Effector CD8-positive, alpha-beta T cell (primary cell): ENCODE measurements around the gene NDEL1.
"Not testable (repeated sequence)": the region's sequence is repeated elsewhere in the genome, so short reads cannot be mapped to it uniquely, and the experiment has no call there.

ENCODE experiments used
- DNase-seq: peaks from one replicate; lab custom pipeline; 2025; lab: John Stamatoyannopoulos, UW
- total RNA-seq, 4 experiments: gene quantifications; one replicate each; lab custom pipeline; 2026; lab: John Stamatoyannopoulos, UW

Gene NDEL1, protein sequence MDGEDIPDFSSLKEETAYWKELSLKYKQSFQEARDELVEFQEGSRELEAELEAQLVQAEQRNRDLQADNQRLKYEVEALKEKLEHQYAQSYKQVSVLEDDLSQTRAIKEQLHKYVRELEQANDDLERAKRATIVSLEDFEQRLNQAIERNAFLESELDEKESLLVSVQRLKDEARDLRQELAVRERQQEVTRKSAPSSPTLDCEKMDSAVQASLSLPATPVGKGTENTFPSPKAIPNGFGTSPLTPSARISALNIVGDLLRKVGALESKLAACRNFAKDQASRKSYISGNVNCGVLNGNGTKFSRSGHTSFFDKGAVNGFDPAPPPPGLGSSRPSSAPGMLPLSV
- total RNA-seq = 78.6 to 117 (median 97.7) reads per million in 4 experiments

DNA sequence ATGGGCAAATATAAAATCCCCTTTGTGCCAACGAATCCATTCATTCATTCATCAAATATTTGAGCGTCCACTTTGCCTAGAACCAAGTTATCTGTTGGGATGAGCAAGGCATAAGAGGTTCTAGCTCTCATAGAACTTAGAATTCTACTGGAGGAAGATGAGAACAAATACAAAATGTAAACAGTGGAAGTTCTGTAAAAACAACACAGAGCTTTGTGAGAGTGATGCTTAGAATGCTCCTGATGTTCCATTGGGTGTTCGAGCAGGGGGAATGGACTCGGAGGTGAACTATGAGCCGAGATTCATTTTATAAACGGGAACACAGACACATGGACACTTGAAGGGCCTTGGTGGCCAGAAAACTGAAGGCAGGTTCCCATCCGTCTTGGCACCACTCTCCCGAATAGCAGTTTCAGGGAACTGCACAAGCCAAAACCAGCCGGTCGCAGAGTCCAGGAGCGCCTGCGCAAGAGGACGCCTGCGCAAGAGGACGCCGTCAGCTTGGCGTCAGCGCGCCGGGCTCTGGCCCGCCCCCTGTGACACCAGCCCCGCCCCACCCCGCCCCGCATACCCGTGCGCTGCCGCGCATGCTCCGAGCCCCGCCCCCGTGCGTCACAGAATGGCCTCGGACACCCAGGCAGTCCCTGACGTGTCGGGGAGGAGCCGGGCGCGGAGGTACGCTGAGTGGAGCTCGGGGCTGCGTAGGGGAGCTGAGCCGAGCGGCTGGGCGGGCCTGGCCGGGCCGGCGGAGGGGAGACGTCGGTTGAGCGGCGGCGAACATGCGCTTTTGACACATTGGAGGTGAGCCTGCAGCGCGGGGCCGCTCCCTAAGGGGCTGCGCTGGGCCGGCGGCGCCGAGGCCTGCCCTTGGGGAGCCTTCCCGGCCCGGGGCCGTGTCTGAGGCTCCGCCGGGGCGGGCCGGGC, at the start of gene NDEL1:
Gene NDEL1 (plus strand): TSS at position 640 of the 924 bp plus-strand sequence. CDS start 8,388 bp downstream, outside the sequence.
- DNase-seq = peak; percentile 98

DNA sequence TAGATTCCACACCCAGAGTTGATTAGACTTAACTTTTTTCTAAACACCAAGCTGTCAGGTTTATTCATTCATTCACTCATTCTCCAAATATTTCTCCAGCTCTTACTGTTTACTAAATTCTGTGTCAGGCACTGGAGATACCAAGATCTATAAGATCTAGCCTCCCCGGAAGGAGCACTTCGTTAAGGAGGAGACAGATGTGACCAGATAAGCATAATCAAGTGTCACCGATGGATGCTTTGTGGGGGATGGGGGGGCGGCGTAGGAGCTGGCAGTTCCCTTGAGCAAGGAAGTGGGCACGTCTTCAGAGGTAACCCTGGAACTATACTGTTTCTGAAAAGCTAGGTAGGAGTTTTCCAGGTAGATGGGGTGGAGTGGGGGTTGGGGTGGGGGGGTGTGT, 48.8 kb upstream of the NDEL1 start:
- no peak for DNase-seq

DNA sequence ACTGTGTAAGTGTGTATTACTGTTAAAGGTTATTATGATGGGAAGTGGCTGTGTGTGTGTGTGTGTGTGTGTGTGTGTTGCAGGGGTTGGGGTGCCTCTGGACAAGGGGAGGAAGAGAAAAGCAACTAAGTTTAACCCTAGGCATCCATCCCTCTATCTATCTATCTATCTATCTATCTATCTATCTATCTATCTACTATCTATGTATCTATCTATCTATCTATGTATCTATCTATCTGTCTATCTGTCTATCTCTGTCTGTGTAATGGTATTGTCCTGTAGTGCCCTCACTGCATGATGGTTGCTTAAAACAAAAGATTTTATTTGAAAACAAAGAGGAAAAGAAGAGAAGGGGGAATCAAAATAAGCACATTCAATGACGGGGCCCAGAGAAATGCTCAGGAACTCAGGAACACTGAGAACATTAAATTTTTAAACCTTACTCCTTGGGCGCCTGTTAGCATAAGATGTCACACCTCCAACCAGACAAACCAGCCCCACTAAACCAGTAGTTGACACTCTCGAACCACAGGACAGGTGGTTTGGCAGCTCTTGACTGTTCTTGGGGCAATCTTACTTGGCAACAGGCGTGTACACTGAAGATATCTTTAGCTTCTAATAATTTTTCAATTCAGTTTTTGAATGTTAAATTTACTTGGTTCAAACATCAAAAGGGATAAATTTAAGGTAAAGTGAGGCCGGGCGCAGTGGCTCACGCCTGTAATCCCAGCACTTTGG, 47.6 kb upstream of the NDEL1 start:
- DNase-seq = no peak

DNA sequence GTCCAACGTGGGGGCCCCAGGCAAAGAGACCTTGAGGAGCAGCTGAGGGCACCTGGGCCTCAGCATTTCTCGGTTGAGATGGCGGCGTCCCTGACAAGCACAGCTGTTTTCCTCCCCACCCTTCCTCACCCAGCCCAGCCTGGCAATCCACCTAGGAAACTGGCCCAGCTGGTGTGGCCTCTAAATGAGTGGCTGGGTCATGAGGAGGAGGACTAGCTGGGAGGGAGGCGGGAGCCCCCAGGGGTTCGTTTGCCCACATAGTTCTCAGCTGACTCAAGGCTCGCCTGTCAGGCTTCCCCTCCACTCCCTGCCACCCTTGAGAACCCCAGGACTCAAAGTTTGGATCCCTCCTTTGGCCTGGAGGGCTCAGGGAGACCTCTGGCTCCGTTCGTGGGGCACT, 44.0 kb upstream of the NDEL1 start:
- no peak for DNase-seq

DNA sequence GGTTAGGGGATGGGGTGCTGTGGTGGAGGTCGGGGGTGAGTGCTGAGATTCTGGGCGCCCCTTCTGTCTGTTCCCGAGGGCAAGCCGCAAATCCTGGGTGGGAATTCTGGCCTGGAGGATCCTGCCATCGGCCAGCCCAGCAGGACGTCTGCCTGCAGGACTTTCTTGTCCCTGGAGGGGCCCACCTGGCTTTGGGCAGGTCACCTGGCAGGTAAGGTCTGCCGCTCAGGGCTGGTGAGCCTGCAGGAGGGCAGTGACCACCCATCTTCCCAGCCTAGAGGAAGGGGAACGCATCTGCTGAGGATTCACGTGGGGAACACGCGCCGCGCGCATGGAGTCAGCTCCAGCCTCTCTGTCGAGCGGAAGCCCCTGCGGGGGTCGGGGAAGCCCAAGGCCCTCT, 43.4 kb upstream of the NDEL1 start:
- no peak for DNase-seq

DNA sequence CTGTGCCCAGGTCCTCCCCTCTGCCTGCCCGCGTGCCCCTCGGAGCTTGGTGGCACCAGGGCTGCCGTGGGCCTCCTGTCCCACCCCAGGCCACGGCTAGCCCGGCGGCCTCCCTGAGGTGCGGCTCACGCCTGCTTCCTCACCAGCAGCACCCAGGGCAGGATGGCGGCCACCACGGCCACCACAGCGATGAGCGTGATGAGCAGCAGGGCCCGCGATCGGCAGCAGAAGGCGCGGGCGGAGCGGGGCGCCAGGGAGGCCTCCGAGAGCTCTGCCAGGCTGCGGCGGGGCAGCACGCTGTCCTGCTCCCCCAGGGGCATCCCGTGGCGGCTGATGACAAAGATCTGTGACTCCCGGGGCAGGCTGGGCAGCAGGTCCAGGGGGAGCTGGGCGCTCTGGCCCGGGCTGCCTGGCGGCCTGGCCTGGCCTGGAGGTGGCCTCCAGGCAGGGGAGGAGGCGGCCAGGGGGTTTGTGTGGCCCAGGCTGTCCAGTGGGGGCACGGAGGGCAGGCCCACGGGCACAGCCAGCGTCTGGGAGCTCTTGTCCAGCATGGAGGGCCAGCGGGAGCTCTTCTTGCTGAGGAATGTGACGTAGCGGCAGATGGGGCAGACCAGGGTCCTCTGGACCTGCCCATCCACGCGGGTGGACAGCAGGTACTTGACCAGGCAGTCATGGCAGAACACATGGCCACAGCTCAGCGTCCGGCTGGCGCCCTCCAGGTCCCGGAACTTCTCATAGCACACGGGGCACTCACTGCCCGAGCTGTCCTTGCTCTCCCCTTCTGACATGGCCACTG, 42.8 kb upstream of the NDEL1 start:
- DNase-seq = no peak

DNA sequence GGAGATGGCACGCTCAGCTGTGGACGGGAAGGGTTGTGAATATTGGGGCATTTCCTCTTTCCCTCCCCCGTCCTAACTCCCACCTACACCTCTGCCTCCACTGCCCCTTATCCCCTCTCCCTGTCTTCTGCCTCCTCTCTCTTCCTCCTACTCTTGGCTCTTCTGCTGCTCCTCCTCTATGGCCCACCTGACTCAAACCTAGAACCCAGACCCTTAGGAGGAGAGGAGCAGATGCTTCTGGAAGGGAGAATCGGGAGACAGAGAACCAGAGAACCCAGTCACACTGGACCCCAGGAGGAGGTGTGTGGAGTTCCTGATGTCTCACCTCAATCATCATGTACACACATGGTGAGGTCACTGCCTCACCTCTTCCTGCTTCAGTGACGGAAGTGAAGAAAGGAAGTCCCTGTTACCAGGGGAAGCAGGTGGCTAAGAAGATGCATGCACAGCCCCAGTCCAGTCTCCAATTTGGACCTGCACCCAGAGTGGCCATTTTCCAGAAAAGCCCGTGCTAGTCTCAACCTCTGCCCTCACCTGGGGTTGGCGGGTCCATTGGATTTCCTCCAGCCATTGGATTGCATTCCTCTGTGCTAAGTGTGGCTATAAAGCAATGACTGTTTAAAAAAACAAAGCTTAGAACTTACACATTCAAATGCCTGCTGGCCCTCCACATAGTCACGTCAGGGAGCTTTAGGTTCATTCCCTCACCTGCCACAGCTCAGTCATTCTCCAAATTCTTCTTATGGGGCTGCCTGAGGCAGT, 42.0 kb upstream of the NDEL1 start:
- DNase-seq = no peak

DNA sequence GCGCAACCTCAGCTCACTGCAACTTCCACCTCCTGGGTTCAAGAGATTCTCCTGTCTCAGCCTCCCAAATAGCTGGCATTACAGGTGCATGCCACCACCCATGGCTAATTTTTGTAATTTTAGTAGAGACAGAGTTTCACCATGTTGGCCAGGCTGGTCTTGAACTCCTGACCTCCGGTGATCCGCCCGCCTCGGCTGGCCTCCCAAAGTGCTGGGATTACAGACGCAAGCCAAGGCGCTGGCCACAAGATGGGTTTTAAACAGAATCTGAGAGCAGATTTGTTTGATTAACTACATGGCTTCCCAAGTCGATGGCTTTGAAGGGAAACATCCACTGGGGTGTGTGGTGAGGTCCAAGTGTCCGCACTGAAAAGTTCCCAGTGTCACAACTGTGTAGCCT, 41.2 kb upstream of the NDEL1 start:
- not testable (repeated sequence) for DNase-seq

DNA sequence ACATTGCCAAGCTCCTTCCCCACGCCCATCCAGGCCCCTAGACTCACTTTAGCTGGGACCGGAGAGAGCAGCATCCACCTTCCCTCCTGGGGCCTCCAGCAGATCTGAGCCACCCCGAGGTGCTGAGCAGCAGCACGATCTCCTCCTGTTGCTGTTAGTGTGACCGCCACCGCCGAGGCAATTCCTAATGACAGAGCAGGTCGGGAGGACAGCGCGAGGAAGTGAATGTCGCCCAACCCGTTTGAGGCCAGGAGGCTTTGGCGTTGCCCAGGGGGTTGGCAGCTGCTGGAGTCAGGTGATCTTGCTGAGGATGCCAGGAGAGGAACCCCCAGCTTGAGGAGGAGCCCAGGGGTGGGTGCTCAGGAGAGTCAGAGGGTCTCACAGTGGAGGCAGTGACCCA, 38.0 kb upstream of the NDEL1 start, which contains the start of gene RNF222:
Gene RNF222 (minus strand): TSS at position 192 of the 400 bp plus-strand sequence. CDS start 4,366 bp downstream, outside the sequence.
- DNase-seq = no peak

DNA sequence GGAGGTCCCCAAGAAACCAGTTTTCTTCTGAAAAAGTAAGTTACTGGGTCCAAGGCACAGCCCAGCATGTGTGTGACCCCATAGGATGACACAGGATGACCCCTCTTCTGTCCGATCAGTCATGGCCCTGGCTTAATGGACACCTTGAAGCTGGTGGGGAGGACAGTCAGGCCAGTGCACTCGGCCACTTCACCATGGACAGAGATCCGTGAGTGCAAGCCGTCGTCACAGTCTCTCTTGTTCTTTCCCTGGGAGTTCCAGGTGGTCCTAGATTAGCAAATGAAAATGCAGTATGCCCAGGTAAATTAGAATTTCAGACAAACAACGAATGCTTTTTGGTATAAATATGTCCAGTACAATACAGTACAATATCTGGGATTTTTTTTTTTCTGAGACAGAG, 36.7 kb upstream of the NDEL1 start:
- no peak for DNase-seq

DNA sequence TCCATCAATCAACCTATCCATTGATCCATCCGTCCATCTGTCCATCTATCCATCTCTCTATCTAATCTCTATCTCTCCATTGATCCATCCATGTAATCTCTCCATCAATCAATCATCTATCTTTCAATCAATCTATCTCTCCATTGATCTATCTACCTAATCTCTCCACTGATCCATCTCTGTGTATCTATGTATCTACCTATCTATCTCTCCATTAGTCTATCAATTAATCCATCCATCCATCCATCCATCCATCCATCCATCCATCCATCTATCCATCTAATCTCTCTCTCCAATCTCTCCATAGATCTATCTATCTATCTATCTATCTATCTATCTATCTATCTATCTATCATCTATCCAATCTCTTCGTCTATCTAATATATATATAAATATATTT, 34.6 kb upstream of the NDEL1 start:
- DNase-seq = no peak

DNA sequence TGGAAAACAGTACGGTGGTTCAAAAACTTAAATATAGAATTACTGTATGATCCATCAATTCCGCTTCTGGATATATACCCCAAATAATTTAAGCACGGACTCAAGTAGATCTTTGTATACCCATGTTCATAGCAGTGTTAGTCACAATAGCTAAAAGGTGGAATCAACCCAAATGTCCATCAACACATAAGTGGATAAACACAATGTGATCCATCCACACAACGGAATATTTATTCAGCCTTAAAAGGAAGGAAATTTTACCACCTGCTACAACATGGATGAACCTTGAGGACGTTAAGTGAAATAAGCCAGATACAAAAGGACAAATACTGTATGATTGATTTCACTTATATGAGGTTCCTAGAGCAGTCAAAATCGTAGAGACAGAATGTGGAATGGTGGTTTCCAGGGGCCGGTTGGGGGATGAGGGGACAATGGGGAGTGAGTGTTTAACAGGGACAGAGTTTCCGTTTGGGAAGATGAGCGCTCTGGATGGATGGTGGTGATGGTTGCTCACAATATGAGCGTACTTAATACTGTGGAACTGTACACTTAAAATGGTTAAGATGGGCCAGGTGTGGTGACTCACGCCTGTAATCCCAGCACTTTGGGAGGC, 32.7 kb upstream of the NDEL1 start:
- DNase-seq = no peak

DNA sequence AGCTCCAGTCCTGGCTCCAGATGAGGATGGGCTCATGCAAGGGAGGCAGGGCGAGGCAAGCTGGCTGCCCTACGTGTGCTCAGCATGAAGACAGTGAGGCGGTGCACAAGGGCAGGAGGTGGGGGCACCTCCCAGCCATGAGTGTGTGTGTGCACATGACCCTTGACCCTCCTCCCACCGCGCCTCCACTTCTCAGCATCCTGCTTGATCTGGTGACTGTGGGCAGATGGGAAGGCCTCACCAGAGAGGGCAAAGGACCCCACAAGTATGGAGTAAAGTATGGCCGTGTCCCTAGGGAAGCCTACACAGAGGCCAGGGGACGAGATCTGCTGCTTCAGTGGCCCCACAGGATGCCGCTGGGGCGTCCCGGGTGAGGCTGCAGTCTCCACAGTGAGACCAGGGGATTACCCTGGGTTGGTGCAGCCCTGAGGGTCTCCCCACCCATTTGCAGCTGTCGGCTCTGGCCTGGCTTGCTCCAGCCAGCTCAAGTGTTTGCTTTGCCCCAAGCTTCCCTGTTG, 30.1 kb upstream of the NDEL1 start:
- no peak for DNase-seq

DNA sequence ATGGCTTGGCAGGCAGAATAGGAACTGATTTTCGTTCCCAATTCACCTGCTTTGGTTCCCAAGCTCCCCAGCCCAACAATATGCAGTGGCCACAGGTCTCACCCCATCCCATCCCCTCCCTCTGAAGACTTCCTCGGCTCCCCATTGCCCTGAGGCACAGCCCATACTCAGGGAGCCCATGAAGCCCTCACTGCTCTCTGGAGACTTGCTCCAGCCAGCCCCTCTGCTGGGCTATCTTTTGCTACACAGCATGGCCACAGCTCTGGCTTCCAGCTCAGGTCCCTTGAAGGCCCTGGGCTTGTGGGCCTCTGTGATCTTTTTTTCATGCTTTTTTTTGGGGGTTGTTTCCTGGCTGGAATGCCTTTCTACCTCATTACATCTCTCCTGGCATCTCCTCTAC, 29.5 kb upstream of the NDEL1 start:
- no peak for DNase-seq

DNA sequence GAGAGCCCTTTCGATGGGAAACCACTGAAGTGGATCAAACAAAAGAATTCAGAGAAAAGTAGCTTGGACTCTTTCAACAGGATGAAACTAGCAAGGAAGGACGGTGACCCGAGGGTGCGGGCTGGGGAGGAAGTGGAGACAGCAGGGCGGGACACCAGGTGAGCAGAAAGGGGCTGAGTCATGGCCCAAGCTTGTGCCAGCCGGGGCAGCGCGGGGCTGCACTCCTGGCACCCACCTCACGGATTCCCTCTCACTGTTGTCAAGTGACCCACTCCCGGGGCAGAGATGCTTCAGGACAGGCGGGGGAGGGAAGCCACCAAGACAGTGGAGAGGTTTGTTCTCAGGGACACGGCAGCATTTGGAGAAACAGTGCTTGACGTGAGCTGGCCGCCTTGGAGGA, 27.3 kb upstream of the NDEL1 start:
- no peak for DNase-seq

DNA sequence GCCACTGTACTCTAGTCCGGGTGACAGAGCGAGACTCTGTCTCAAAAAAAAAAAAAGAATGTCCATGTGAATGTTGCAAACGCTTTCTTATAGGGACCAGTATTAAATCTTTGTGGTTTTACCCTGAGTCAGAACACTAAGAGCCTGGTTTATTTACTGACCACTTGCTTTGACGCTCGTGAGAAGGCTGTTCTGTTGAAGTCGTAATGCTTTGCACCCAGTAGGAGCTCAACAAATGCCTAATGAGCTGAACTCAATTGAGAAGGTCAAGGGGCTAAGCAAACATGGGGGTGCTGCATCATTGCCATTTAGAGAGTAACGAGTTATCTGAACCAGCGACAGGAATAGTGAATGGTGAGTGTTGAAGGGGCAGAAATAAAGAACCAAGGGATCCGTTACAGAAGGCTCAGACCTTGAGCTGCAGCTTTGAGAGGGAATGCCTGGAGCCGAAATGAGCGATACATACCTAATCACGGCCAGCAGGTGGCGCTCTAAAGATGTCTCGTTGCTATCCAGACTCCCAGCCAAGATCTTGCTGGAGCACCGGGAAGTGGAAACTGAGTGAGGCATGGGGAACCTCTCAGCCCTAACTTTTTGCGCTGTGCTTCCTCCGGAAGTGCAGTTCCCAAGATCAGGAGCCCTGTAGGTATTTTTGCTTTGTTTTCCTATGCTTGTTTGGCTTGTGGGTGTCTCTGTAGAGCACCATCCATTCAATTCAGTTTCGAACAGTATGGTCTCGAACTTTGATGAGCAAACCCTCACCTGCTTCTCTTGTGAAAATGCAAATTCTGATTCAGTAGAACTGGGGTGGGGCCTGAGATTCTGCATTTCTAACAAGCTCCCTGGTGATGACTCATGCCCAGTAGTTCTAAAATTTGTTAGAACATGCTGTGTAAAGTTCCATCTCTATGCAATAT, 25.5 kb upstream of the NDEL1 start:
- DNase-seq = peak; percentile 79

DNA sequence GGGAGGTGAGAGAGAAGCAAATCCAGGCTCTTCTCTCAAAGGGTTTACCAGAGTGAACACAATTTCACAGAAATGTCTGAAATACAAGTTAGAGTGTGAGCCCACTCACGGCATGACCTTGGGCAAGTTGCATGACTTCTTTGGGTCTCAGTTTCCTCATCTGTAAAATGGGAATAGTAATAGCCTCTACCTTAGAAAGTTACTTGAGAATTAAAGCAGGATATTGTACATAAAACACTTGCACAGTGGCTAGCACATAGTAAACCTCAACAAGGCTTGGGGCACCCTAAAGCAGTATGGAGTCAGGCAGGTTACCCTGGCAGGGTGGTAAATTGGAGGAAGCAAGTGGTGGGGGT, 24.8 kb upstream of the NDEL1 start:
- DNase-seq = no peak

DNA sequence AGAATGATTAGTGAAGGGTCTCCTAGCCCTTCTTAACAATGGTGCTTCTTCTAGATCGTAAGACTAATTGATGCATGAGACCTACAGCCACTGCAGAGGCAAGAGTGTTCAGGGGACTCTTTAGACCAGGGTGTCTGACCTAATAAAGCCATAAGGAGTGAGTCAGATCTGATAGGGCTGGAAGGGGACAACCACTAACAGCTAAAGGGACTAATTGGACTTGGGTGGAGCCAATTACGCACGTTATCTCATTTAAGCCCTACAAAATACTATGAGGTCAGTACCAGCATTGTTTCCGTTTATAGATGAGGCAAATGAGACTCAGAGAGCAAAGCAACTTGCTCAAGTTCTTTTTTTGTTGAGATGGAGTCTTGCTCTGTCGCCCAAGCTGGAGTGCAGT, 23.6 kb upstream of the NDEL1 start:
- DNase-seq = no peak

DNA sequence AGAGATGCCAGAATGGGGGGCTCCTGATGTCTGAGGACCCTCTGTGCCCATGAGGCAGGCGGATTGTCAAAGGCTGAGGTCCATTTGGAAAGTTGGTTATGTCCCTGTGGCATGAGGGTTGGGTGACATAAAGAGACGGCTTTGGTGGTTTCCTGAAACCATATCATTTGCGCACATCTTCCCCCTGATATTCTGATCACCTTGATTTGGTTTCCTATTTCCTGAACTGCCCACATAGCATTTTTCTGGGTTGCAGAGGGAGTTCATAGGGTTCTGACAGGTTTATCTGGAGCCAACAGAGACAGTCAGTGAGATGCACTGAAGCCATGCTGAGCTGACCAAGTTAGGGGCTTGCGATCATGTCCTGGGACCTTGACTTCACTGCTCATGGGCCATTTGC, 22.4 kb upstream of the NDEL1 start:
- no peak for DNase-seq
